GM19043 (cell line): ENCODE data around the gene FANCC.
"Not testable (repeated sequence)": the region's sequence is repeated elsewhere in the genome, so short reads cannot be mapped to it uniquely, and the experiment has no call there.

Source experiments
- ATAC-seq: cut with Tn5 transposase; IDR thresholded peaks from one replicate; pipeline ENCODE4 v1.9.1; 2021; ENCODE audit warnings: low read depth; ENCODE audit not compliant: unreplicated experiment

FANCC gene

GRCh38 chr9:95284162-95285080, 33.1 kb downstream of the FANCC start:
- no peak for ATAC-seq

- ATAC-seq: no peak
Observed at GRCh38 chr9:95283673-95284072, 33.8 kb downstream of the FANCC start.

DNA sequence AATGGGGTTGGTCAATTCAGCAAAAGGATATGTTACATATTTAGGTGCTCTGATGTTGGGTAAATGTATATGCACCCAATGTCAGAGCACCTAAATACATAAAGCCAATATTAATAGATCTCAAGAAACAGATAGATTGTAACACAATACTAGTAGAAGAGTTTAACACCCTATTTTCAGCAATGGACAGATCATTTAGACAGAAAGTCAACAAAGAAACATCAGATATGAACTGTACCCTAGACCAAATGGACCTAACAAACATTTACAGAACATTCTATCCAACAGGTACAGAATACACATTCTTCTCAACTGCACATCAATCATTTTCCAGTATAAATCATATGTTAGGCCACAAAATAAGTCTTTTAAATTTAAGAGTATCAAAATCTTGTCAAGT, 35.2 kb downstream of the FANCC start:
- ATAC-seq: no peak

GRCh38 chr9:95280745-95281144, 36.8 kb downstream of the FANCC start:
- ATAC-seq: no peak

DNA sequence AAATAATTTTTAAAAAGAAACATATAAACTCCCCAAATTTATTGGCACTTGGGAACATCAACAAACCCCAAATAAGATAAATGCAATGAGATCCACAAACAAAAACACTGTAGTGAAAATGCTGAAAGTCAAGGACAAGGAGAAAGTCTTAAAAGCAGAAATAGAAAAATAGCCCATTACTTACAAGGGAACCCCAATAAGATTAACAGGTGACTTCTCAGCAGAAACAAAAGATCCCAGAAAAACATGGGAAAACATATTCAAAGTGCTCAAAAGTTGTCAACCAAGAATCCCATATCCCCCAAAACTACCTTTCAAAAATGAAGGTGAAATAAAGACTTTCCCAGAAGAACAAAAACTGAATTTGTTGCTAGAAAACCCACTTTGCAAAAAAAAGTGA, 40.0 kb downstream of the FANCC start:
- no peak for ATAC-seq

DNA sequence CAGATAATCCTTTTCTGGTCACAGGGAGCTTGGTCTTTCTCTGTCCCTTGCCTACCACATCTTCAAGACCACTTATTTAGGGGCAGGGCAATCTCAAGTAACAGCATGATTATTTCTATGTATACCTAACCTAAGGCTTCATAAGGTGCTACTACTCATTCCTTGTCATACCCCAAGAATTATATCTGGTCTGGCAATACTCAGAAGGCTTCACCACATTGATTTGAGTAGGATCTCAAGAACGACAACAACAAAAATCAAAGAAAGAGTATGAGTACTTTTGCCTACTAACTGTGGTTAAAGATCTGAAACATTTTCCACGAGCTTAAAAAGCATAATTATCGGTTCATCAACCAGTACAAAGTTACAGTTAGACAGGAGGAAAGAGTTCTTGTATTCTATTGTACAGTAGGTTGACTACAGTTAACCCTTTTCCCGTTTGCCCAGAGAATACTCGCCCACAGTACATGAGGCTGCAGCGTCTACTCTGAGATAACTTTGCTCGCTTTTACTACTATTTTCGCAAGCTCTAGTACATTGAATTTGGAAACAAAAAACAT, 41.0 kb downstream of the FANCC start:
- no peak for ATAC-seq

GRCh38 chr9:95274160-95274559, 43.3 kb downstream of the FANCC start:
- not testable (repeated sequence) for ATAC-seq

GRCh38 chr9:95273369-95274022, 44.0 kb downstream of the FANCC start:
- ATAC-seq: peak; percentile 69

DNA sequence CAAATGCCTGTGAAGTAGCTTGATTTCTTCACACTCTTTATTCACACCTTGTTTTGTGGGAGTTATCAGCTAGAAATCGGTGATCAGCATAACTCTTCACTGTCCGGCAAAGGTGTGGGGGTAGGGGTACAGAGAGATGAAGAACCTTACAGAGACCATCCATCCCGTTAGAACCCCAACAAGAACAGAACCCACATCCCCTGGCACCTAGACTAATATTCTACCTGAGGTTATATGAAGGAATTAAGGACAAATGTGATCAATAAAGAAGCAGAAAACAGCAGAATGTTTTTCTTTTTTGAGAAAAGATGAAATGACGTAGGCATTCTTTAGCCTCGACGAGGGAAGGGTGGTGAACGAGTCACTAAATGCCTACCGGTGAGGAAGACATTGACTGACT, 44.7 kb downstream of the FANCC start:
- ATAC-seq: no peak

DNA sequence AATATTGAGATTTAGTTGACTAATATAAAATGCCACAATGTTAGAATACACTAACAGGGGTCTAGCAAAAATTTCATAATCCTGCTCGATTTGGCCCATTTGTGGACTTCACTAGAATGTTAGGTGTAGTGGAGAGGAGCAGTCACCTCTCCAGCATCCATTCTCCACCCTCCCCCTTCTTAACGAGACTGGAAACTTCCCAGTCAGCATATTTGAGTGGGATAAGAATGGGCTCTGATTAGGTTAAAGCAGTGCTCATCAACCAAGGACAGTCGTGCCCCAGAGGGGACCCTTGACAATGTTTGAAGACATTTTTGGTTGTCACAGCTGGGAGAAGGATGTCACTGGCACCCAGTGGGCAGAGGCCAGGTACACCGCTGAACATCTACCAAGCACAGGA, 46.7 kb downstream of the FANCC start:
- ATAC-seq: no peak

- ATAC-seq: not testable (repeated sequence)
Observed at GRCh38 chr9:95269803-95270773, 47.4 kb downstream of the FANCC start.

GRCh38 chr9:95268681-95269080, 48.8 kb downstream of the FANCC start:
- ATAC-seq: no peak

GRCh38 chr9:95266649-95267048, 50.9 kb downstream of the FANCC start:
- ATAC-seq: peak; percentile 79

- no peak for ATAC-seq
Observed at GRCh38 chr9:95265960-95266359, 51.5 kb downstream of the FANCC start.

- no peak for ATAC-seq
Observed at GRCh38 chr9:95264954-95265615, 52.4 kb downstream of the FANCC start.

DNA sequence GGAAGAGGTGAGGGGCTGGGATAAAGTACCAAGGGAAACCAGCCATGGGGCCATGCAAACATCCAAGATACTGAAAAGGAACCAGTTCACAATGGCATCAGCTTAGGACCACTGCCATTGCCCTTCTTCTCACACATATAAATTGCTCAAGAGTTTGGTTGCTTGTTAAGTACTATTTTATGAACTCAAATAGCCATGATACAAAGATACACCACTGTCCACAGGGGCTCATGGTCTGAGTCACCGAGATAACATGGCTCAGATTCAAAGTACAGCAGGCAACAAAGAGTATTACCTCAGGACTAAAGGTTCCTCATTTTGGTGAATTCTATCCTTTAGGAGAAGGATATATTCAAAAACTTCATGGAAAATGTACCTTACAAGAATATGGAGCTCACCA, 55.6 kb downstream of the FANCC start:
- ATAC-seq: no peak

GRCh38 chr9:95250462-95251221, 66.9 kb downstream of the FANCC start:
- no peak for ATAC-seq

DNA sequence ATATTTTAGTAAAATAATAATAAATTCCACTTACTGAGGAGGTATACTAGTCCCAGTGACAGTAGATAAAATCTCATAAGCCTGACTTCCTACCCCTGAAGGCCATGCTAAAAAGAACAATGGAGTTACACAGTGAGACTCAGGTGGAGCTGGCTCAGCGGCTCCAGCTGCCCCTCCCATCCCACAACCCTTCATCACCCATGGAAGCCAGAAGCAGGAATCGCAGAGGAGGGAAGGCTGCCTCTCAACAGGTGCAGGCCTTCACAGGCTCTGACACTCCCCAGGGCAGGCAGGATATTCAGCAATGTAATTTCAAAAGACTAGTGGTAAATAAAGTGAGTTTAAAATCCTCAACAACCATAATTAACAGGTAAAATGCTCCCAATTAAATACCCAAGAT, 67.5 kb downstream of the FANCC start:
- no peak for ATAC-seq

DNA sequence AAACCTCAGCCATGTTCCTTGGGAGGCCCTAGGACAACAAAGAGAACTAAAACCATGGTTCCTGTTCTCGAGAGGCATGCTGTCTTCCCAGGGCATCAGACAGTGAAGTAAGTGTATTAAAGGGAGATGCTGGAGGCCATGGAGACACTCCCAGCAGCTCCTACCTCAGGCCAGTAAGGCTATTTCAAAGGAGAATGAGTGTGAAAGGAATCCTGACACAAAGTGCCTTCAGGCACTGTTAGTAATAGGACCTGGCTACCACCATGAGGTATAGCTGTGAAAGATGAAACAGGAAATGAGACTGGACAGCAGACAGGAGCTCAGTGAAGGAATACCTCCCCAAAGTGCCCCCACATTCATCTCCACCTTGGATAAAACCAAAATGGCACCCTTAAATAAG, 71.0 kb downstream of the FANCC start:
- no peak for ATAC-seq
